Measurements from ENCODE around the gene EIF4H.

DNA sequence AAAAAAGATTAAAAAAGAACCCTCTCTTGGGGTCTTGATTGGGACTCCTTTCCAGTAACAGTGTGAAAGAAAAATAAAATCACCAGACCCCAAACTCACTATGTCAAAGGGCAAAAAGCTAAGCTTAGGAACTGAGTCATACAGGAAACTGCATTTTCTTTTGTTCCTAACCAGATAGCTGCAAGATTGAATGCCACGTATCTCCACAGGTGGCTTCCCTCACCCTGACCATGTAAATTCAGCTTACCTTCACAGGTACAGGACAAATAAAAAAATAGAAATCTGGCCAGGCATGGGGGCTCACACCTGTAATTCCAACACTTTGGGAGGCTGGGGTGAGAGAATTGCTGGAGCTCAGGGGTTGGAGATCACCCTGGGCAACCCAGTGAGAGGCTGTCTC lies 32.5 kb upstream of the EIF4H start:
- TF ChIP-seq POLR2AphosphoS5 (IDR thresholded peaks at IDR 0.05) (no peak), EP300 (IDR thresholded peaks at IDR 0.05; ENCODE audit: low read depth) (no peak), POLR2A (IDR thresholded peaks at IDR 0.05) (no peak)
- TF ChIP-seq, protein P1, sequence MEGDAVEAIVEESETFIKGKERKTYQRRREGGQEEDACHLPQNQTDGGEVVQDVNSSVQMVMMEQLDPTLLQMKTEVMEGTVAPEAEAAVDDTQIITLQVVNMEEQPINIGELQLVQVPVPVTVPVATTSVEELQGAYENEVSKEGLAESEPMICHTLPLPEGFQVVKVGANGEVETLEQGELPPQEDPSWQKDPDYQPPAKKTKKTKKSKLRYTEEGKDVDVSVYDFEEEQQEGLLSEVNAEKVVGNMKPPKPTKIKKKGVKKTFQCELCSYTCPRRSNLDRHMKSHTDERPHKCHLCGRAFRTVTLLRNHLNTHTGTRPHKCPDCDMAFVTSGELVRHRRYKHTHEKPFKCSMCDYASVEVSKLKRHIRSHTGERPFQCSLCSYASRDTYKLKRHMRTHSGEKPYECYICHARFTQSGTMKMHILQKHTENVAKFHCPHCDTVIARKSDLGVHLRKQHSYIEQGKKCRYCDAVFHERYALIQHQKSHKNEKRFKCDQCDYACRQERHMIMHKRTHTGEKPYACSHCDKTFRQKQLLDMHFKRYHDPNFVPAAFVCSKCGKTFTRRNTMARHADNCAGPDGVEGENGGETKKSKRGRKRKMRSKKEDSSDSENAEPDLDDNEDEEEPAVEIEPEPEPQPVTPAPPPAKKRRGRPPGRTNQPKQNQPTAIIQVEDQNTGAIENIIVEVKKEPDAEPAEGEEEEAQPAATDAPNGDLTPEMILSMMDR (IDR thresholded peaks at IDR 0.05) = no peak

Data from transverse colon (tissue), 4 donors.